Type B pancreatic cell (in vitro differentiated cells): Measurements from ENCODE around the gene GRIN2A. TPM values are rescaled to one million over a fixed set of nuclear protein-coding genes. Genes with fewer than 3 reads are reported as not detected.

Experiments
- DNase-seq: peaks from one replicate; pipeline ENCODE4 v3.0.0; 2021; ENCODE audit warnings: mixed read lengths; ENCODE audit not compliant: unreplicated experiment; ENCODE audit errors: extremely low spot score
- H3K27ac Mint-ChIP-seq: 2 replicates; pipeline ENCODE4 v1.8.0; 2021; ENCODE audit warnings: mild to moderate bottlenecking, mixed read lengths
- H3K27me3 Mint-ChIP-seq: 2 replicates; pipeline ENCODE4 v1.8.0; 2021; ENCODE audit warnings: mixed read lengths
- H3K36me3 Mint-ChIP-seq: 2 replicates; pipeline ENCODE4 v1.8.0; 2021; ENCODE audit warnings: mixed read lengths
- H3K4me1 Mint-ChIP-seq: one replicate; pipeline ENCODE4 v1.8.0; 2021; ENCODE audit warnings: mixed read lengths; ENCODE audit not compliant: unreplicated experiment
- H3K4me3 Mint-ChIP-seq: 2 replicates; pipeline ENCODE4 v1.8.0; 2021; ENCODE audit warnings: mild to moderate bottlenecking, mixed read lengths
- H3K9me3 Mint-ChIP-seq: 2 replicates; pipeline ENCODE4 v1.8.0; 2021; ENCODE audit warnings: mixed read lengths
- CTCF ChIP-seq: fragments of 200-600 bp; sonication (generic); conservative IDR thresholded peaks from 2 replicates; pipeline ENCODE4 v1.5.0; 2021; ENCODE audit warnings: antibody characterized with exemption, mild to moderate bottlenecking
- total RNA-seq: library from RNA; stranded (reverse); gene quantifications from 2 replicates; pipeline ENCODE4 v1.2.1, GENCODE V29; 2021; ENCODE audit warnings: low replicate concordance

GRIN2A gene
- total RNA-seq, 1 donor from 2014 or later: 7.1 TPM

GRCh38 chr16:9736547-9736946 lies 445.7 kb downstream of the GRIN2A start:
- H3K36me3 Mint-ChIP-seq: no peaks in the 10 kb centered on the region
- no peak overlapping the region for H3K27ac Mint-ChIP-seq
- no peak overlapping the region for H3K4me3 Mint-ChIP-seq
- H3K4me1 Mint-ChIP-seq: no peaks in the 10 kb centered on the region
- no peak for TF ChIP-seq CTCF
- no peaks in the 10 kb centered on the region for H3K9me3 Mint-ChIP-seq
- no peak for DNase-seq
- no peaks in the 10 kb centered on the region for H3K27me3 Mint-ChIP-seq

GRCh38 chr16:9723136-9723535 lies 459.1 kb downstream of the GRIN2A start:
- H3K27me3 Mint-ChIP-seq: peaks cover 21% of the 10 kb centered on the region
- H3K9me3 Mint-ChIP-seq: no peaks in the 10 kb centered on the region
- no peaks in the 10 kb centered on the region for H3K36me3 Mint-ChIP-seq
- no peaks in the 10 kb centered on the region for H3K4me1 Mint-ChIP-seq
- DNase-seq: no peak
- no peak for TF ChIP-seq CTCF
- no peak overlapping the region for H3K27ac Mint-ChIP-seq
- H3K4me3 Mint-ChIP-seq: no peak overlapping the region

- no peak for TF ChIP-seq CTCF
- Mint-ChIP-seq H3K27ac (no peak overlapping the region), H3K36me3 (no peaks in the 10 kb centered on the region), H3K27me3 (peaks cover 23% of the 10 kb centered on the region), H3K9me3 (no peaks in the 10 kb centered on the region), H3K4me3 (no peak overlapping the region), H3K4me1 (no peaks in the 10 kb centered on the region)
- DNase-seq: no peak
Observed at GRCh38 chr16:9713907-9714306, 468.3 kb downstream of the GRIN2A start.

GRCh38 chr16:9713156-9713555 lies 469.1 kb downstream of the GRIN2A start:
- H3K27me3 Mint-ChIP-seq: peaks cover 23% of the 10 kb centered on the region
- DNase-seq: no peak
- no peak overlapping the region for H3K4me3 Mint-ChIP-seq
- no peaks in the 10 kb centered on the region for H3K9me3 Mint-ChIP-seq
- no peaks in the 10 kb centered on the region for H3K4me1 Mint-ChIP-seq
- H3K27ac Mint-ChIP-seq: no peak overlapping the region
- H3K36me3 Mint-ChIP-seq: no peaks in the 10 kb centered on the region
- TF ChIP-seq CTCF: no peak

- Mint-ChIP-seq H3K4me1 (no peaks in the 10 kb centered on the region), H3K4me3 (no peak overlapping the region), H3K27ac (no peak overlapping the region), H3K36me3 (no peaks in the 10 kb centered on the region), H3K27me3 (peaks cover 18% of the 10 kb centered on the region), H3K9me3 (no peaks in the 10 kb centered on the region)
- TF ChIP-seq CTCF: no peak
- no peak for DNase-seq
Observed at GRCh38 chr16:9708972-9709620, 473.1 kb downstream of the GRIN2A start.
